Measurements from ENCODE around the gene DHPS. TPM values are rescaled to one million over a fixed set of nuclear protein-coding genes. Genes with fewer than 3 reads are reported as not detected.

The DHPS gene
- total RNA-seq, 1 donor from 2014 or later: 77.1 TPM

Other genes with a start within 250 kb of the DHPS start
- gene ZNF443, start 240.9 kb downstream of the DHPS start, total RNA-seq: 6.8 TPM
- 5.8 TPM for gene ZNF709, start 197.1 kb downstream of the DHPS start, total RNA-seq
- gene ZNF564, start 130.4 kb downstream of the DHPS start, total RNA-seq: 19.5 TPM
- gene ZNF490, start 71.1 kb downstream of the DHPS start, total RNA-seq: 8.6 TPM
- 48.2 TPM for gene ZNF791, start 71.0 kb downstream of the DHPS start, total RNA-seq
- gene MAN2B1, start 15.1 kb downstream of the DHPS start, total RNA-seq: 76.4 TPM
- gene WDR83, start 15.1 kb downstream of the DHPS start, total RNA-seq: 12.3 TPM
- gene GNG14, start 6.1 kb upstream of the DHPS start, total RNA-seq: not detected
- gene FBXW9, start 14.8 kb upstream of the DHPS start, total RNA-seq: 3.6 TPM
- gene TNPO2, start 42.1 kb upstream of the DHPS start, total RNA-seq: 70.6 TPM
- gene TRIR, start 52.8 kb upstream of the DHPS start, total RNA-seq: 128 TPM
- gene GET3, start 55.6 kb upstream of the DHPS start, total RNA-seq: 30.1 TPM
- not detected for gene BEST2, start 69.9 kb upstream of the DHPS start, total RNA-seq
- 45.1 TPM for gene HOOK2, start 93.7 kb upstream of the DHPS start, total RNA-seq
- gene JUNB, start 109.6 kb upstream of the DHPS start, total RNA-seq: 279 TPM
- gene PRDX2, start 119.9 kb upstream of the DHPS start, total RNA-seq: 117 TPM
- 2.4 TPM for gene THSD8, start 120.2 kb upstream of the DHPS start, total RNA-seq
- 5.1 TPM for gene RNASEH2A, start 124.7 kb upstream of the DHPS start, total RNA-seq
- not detected for gene RTBDN, start 152.7 kb upstream of the DHPS start, total RNA-seq
- 0.31 TPM for gene MAST1, start 156.6 kb upstream of the DHPS start, total RNA-seq
- gene DNASE2, start 199.6 kb upstream of the DHPS start, total RNA-seq: 26.7 TPM
- 1.1 TPM for gene KLF1, start 205.3 kb upstream of the DHPS start, total RNA-seq
- gene GCDH, start 209.3 kb upstream of the DHPS start, total RNA-seq: 24.4 TPM
- gene SYCE2, start 237.4 kb upstream of the DHPS start, total RNA-seq: not detected

Data from sciatic nerve (tissue), 1 donor.